GM12878 (cell line): ENCODE results near the gene SRSF11. TPM values are rescaled to one million over a fixed set of nuclear protein-coding genes. Genes with fewer than 3 reads are reported as not detected.

ENCODE experiments used
- CHD2 ChIP-seq: IDR thresholded peaks from 2 replicates; pipeline ENCODE4 v1.6.1; 2011; ENCODE audit warnings: low read depth, low read length, improper control_type of control experiment, borderline replicate concordance
- EP300 ChIP-seq, 2 experiments: fragments of 150-350 bp in 1 of 2; IDR thresholded peaks; 2 replicates each; pipeline ENCODE4 v1.6.1; 2011 to 2012; ENCODE audit warnings: low read depth in 2 of 2, low read length in 2 of 2, borderline replicate concordance in 1 of 2, improper control_type of control experiment in 1 of 2, inconsistent platforms in 1 of 2; ENCODE audit not compliant: control insufficient read depth in 1 of 2
- ESRRA ChIP-seq: IDR thresholded peaks from 2 replicates; pipeline ENCODE4 v1.6.1; 2012; ENCODE audit warnings: mild to moderate bottlenecking, low read length, improper control_type of control experiment
- MTA2 ChIP-seq: fragments of 450-650 bp; IDR thresholded peaks from 2 replicates; pipeline ENCODE4 v1.6.1; 2016; ENCODE audit warnings: low read depth, mild to moderate bottlenecking, moderate library complexity
- NFYA ChIP-seq: IDR thresholded peaks from 2 replicates; pipeline ENCODE4 v1.6.1; 2011; ENCODE audit warnings: low read depth, mild to moderate bottlenecking, low read length, improper control_type of control experiment, borderline replicate concordance
- RELA ChIP-seq: fragments of 450-650 bp; IDR thresholded peaks from 2 replicates; pipeline ENCODE4 v1.8.0; 2014; ENCODE audit warnings: borderline replicate concordance; ENCODE audit not compliant: partially characterized antibody
- STAT1 ChIP-seq: fragments of 450-650 bp; conservative IDR thresholded peaks from 2 replicates; pipeline ENCODE4 v1.6.1; 2014; ENCODE audit warnings: antibody characterized with exemption, mild to moderate bottlenecking
- STAT3 ChIP-seq: IDR thresholded peaks from 2 replicates; pipeline ENCODE4 v1.6.1; 2011; ENCODE audit warnings: low read depth, low read length, improper control_type of control experiment
- WRNIP1 ChIP-seq: IDR thresholded peaks from 2 replicates; pipeline ENCODE4 v1.6.1; 2011; ENCODE audit warnings: low read depth, low read length, improper control_type of control experiment, borderline replicate concordance
- polyA plus RNA-seq, 11 experiments: library from polyadenylated mRNA; depleted of rRNA in 4 of 11; unstranded in 6 of 11; stranded (reverse) in 5 of 11; fragments of >200 nt; fragmentation: Nextera tagmentation in 4 of 11; fragmentation: Illumina TruSeq in 1 of 11; extraction: Ambion mirVana in 4 of 11; extraction: Trizol in 1 of 11; gene quantifications; 1 replicate in 1 of 11; 2 replicates in 10 of 11; pipeline versions ENCODE4 v1.2.1 to v1.2.3, GENCODE V29; 2011 to 2016; ENCODE audit warnings: inconsistent platforms in 2 of 11, missing spikeins in 2 of 11, low read depth in 1 of 11
- total RNA-seq, 4 experiments: library from RNA; depleted of rRNA in 3 of 4; stranded (reverse); fragments of >200 nt in 3 of 4; fragmentation: Illumina TruSeq in 1 of 4; extraction: Trizol in 1 of 4; gene quantifications; 2 replicates each; pipeline versions ENCODE4 v1.2.1 to v1.2.3, GENCODE V29; 2013 to 2021
- TF ChIP-seq, protein P1 (sequence below): fragments of 450-650 bp; IDR thresholded peaks from 2 replicates; pipeline ENCODE4 v1.6.1; 2016; ENCODE audit warnings: mild to moderate bottlenecking, moderate library complexity, borderline replicate concordance

The SRSF11 gene
- total and polyA plus RNA-seq, 10 of the 15 experiments (the other 5 are each of a cell fraction or from before 2014, with no cell fraction given), result 83.0 to 424 (median 207) TPM

DNA sequence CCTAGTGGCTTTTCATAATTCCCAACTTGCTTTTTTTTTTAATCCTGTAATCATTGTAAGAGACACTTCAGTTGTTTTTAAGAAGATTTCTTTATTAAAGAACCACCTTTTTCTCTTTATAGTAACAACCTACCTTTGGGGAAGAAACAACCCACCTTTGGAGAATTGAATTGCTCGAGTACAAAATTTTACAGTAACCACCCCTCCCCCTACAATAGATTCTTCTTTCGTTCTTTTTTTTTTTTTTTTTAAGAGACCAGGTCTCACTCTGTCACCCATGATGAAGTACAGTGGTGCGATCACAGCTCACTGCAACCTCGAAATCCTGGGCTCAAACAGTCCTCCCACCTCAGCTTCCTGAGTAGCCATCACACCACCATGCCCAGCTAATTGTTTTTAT lies 13.7 kb upstream of the SRSF11 start (continued):
- TF ChIP-seq, protein P1, sequence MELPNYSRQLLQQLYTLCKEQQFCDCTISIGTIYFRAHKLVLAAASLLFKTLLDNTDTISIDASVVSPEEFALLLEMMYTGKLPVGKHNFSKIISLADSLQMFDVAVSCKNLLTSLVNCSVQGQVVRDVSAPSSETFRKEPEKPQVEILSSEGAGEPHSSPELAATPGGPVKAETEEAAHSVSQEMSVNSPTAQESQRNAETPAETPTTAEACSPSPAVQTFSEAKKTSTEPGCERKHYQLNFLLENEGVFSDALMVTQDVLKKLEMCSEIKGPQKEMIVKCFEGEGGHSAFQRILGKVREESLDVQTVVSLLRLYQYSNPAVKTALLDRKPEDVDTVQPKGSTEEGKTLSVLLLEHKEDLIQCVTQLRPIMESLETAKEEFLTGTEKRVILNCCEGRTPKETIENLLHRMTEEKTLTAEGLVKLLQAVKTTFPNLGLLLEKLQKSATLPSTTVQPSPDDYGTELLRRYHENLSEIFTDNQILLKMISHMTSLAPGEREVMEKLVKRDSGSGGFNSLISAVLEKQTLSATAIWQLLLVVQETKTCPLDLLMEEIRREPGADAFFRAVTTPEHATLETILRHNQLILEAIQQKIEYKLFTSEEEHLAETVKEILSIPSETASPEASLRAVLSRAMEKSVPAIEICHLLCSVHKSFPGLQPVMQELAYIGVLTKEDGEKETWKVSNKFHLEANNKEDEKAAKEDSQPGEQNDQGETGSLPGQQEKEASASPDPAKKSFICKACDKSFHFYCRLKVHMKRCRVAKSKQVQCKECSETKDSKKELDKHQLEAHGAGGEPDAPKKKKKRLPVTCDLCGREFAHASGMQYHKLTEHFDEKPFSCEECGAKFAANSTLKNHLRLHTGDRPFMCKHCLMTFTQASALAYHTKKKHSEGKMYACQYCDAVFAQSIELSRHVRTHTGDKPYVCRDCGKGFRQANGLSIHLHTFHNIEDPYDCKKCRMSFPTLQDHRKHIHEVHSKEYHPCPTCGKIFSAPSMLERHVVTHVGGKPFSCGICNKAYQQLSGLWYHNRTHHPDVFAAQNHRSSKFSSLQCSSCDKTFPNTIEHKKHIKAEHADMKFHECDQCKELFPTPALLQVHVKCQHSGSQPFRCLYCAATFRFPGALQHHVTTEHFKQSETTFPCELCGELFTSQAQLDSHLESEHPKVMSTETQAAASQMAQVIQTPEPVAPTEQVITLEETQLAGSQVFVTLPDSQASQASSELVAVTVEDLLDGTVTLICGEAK, result no peak
- TF ChIP-seq MTA2 (no peak), WRNIP1 (no peak), STAT3 (no peak), RELA (no peak), EP300 (IDR thresholded peaks at IDR 0.05; ENCODE audit: borderline replicate concordance in 1 of 2, control insufficient read depth in 1 of 2, low read depth in 2 of 2, low read length in 2 of 2) (no peak), NFYA (no peak), CHD2 (no peak), STAT1 (no peak), ESRRA (no peak)
